ENCODE measurements around the gene ULK2. TPM values are rescaled to one million over a fixed set of nuclear protein-coding genes. Genes with fewer than 3 reads are reported as not detected.

Gene ULK2
- total RNA-seq = 21.5 and 26.0 TPM in 2 replicates

GRCh38 chr17:19867329-19868078 lies at the start of gene ULK2:
Gene ULK2 (minus strand): TSS chr17:19867936. CDS start chr17:19867417, 519 bp downstream.

GRCh38 chr17:19747829-19748806 lies 119.6 kb downstream of the ULK2 start, which contains the start of gene ALDH3A1:
Gene ALDH3A1 (minus strand): TSS chr17:19748298. CDS start chr17:19745129, 3,169 bp downstream.

Other genes with a start within 250 kb of the ULK2 start
- 38.4 and 61.7 TPM in 2 replicates for gene ALDH3A2, start 219.2 kb downstream of the ULK2 start, total RNA-seq
- not detected in 2 replicates for gene SLC47A2, start 151.4 kb downstream of the ULK2 start, total RNA-seq
- not detected in 2 replicates for gene ALDH3A1, start 119.6 kb downstream of the ULK2 start, total RNA-seq
- gene AKAP10, start 109.9 kb upstream of the ULK2 start, total RNA-seq = 13.8 and 15.2 TPM in 2 replicates
- gene SPECC1, start 141.4 kb upstream of the ULK2 start, total RNA-seq = 9.5 and 12.0 TPM in 2 replicates

Measured in pericardium fibroblast (primary cell).